ENCODE results near the gene IL3.

GRCh38 chr5:132072070-132072469 is 11.6 kb downstream of the IL3 start:
- TF ChIP-seq EZH2 (IDR thresholded peaks at IDR 0.05; ENCODE audit: borderline replicate concordance, low read depth, low read length, poor library complexity, severe bottlenecking), result no peak
- TF ChIP-seq, protein P1, sequence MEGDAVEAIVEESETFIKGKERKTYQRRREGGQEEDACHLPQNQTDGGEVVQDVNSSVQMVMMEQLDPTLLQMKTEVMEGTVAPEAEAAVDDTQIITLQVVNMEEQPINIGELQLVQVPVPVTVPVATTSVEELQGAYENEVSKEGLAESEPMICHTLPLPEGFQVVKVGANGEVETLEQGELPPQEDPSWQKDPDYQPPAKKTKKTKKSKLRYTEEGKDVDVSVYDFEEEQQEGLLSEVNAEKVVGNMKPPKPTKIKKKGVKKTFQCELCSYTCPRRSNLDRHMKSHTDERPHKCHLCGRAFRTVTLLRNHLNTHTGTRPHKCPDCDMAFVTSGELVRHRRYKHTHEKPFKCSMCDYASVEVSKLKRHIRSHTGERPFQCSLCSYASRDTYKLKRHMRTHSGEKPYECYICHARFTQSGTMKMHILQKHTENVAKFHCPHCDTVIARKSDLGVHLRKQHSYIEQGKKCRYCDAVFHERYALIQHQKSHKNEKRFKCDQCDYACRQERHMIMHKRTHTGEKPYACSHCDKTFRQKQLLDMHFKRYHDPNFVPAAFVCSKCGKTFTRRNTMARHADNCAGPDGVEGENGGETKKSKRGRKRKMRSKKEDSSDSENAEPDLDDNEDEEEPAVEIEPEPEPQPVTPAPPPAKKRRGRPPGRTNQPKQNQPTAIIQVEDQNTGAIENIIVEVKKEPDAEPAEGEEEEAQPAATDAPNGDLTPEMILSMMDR (conservative IDR thresholded peaks at IDR 0.05; ENCODE audit: low read depth, low read length), result no peak

Data from A673 (cell line).